Measurements from ENCODE around the gene SHANK2.

Gene SHANK2

DNA sequence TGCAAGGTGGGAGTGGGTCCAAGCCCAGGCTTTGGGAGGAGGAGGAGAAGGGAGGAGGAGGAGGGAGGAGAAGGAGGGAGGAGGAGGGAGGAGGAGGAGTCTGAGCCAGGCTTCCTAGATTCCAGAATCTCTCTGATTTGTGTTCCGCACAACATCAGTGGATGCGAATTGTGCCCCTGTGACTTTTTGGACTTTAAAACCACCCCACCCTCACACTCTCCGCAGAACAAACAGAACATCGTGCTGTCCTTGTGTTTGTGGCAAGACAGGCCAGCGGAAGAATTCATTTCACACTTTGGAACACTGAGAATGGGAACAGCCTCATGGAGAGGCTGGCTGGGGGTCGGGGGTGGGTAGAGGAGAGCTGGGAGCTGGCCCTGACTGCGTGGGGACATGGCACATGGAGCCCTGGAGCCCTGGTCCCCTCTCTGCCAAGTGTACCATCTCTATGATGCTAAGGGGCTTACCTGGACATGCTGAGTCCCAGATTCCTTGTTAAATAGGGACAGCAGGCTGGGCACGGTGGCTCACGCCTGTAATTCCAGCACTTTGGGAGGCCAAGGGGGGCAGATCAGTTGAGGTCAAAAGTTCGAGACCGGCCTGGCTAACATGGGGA is 16.4 kb upstream of the SHANK2 start:
- no peak for DNase-seq

DNA sequence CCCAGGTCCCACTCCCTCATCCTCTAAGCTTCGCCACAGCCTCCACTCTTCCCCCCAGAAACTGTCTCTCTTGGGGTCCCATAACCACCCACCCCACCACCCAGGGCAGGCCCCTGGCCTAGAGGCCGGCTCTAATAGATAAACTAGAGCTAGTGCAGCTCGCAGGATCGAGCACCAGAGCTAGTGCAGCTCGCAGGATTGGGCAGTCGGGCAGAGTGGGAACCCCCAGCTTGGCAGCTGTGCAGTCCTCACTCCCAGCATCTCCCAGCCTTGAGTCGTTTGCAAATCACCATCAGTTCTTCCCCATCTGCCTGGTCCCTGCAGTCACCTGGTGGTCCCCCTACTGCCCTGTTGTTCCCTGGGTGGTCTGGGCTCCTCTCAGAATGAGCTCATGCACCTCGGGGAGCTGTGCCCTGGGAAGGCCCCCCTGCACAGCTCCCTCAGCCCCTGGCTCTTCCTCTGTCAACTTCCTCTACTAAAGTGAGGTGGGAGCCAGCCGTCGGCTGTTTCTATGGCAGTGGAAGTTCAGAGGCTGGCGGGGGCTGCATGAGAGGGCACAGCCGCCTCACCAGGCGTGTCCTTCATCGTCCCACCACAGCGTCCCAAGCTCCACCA is 15.5 kb upstream of the SHANK2 start:
- DNase-seq, result no peak

DNA sequence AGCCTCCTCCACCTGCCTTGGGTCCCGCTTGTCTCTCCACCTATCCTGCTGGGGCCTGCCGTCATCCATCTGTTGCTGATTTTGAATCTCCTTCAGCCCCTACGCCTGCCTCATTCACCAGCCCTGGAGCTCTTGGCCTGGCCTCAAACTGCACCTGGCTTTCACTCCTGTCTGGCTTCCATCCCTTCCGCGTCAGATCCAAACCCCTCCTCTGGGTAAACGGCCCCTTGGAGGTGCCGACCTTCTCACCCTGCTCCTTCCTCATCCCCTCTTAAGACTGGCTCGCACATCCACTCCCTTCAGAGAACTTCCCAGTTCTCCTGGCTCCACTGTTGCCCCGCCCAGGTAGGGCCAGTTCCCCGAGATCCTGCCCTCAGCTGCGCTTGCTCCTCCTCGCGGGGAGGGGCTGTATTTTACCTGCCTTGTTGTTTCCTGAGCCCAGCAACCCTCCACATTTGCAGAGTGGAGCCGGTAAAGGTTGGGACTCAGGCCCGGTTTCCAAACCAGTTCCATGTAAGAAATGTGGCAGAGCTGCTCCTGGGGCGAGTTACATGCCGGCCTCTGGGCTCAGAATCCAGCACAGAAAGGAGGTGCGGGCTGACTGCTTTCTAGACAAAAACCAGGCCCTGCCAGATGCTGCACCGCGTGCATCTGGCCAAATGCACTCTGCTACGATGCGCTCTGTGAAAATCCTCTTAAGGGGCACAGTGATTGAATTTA is 13.9 kb upstream of the SHANK2 start:
- DNase-seq, result no peak

DNA sequence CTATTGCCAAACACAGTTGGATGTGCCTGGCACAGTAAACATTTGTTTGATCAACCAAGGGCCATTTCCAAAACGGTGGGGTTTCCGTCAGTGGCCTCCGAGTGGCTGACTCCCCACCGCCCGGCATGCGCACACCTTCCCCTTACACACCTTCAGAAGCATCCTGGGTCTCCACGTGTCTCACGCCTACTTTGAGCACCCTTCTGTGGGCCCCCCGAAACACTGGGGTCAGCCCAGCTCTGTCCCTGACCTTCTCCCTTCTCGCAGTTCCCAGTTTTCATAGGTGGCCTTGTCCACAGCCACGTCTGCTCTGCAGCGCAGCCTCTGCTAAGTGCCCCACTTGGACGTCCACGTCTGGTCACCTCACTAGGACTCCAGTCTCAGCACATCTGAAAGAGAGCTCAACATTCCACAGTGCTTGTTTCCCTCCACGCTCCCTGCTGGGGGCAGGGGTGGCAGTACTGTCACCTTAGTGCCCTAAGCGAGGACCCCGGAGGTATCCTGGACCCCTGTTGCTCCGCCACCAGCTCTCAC is 13.2 kb upstream of the SHANK2 start:
- no peak for DNase-seq

DNA sequence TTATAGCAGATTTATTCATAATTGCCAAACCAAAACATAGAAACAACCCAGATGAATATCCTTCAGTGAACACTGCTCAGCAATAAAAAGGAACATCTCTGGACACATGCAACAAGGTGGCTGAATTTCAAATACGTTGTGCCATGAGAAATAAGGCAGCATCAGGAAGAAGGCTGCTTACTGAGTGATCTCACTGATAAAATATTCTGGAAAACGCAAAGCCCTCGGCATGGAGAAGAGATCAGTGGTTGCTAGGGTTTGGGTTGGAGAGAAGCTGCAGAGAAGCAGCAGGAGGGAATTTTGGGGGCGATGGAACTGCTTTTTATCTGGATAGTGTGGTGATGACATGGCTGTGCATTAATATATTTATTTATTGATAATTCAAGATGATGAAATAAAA is 11.0 kb upstream of the SHANK2 start:
- DNase-seq, result no peak

DNA sequence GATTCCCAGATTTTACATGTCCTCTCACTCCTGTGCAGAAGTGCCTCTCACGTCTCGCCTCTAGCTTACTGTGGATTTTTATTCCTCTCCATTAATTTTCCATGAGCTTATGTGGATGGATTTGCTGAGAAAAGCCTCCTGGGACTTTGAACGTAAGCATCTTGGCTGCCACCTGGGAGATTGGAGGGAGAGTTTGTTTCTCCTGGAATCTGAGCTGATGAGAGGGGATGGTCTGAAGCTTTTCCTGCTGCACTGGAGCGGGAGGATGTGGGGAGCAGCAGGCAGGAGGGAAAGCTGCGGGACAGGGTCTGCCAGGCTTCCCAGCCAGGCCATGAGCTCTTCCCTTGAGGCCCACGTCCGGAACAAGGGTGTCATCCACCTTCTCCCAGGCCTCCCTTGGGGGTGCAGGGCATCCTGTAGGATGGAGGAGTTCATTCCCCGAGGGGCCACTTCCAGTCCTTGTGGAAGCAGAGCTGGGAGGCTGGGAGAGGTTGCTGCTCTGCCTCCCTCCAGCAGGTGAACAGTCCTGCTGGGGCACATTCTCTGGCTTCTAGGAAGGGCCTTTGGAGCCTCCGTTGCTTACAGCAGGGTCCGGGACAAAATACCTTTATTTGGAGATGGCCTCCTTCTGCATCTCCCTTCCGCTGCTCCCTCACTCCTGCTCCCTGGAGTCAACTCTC is 3.6 kb upstream of the SHANK2 start:
- no peak for DNase-seq

DNA sequence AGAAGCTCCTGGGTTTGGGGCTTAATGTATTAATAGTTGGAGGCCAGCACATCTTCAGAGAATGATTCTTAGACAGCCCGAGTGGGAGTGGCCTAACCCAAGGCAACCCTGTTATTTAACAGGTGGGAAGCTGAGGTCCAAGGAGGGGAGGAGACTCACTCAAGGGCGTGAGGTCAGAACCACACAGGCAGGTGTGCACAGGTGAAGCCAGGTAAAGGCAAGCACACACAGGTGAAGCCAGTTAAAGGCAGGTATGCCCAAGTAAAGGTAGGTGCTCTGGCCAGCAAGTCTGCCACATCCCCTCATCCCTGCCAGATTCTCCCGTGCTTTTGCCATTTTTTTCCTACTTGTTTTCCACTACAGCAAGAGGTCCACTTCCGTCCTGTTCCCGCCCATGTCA is 2.9 kb upstream of the SHANK2 start:
- DNase-seq, result no peak

DNA sequence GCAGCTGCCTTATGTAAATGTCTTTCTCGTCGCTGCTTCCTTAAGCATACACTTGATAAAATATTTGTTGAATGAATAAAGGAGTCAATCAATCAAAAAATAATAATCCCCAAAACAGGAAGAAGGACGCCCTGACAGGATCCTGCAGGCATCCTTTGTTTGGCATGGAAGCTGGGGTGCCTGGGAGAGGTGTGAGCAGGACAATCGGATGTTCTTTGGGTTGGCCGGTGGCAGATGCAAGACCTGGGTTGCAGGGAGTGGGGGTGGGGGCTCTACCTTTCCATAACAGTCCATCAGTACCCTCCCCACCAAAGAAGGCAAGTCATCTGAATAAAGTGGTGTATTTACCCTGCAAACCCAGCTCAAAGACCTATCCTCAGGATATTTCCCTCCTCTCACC is 1.4 kb upstream of the SHANK2 start:
- no peak for DNase-seq

DNA sequence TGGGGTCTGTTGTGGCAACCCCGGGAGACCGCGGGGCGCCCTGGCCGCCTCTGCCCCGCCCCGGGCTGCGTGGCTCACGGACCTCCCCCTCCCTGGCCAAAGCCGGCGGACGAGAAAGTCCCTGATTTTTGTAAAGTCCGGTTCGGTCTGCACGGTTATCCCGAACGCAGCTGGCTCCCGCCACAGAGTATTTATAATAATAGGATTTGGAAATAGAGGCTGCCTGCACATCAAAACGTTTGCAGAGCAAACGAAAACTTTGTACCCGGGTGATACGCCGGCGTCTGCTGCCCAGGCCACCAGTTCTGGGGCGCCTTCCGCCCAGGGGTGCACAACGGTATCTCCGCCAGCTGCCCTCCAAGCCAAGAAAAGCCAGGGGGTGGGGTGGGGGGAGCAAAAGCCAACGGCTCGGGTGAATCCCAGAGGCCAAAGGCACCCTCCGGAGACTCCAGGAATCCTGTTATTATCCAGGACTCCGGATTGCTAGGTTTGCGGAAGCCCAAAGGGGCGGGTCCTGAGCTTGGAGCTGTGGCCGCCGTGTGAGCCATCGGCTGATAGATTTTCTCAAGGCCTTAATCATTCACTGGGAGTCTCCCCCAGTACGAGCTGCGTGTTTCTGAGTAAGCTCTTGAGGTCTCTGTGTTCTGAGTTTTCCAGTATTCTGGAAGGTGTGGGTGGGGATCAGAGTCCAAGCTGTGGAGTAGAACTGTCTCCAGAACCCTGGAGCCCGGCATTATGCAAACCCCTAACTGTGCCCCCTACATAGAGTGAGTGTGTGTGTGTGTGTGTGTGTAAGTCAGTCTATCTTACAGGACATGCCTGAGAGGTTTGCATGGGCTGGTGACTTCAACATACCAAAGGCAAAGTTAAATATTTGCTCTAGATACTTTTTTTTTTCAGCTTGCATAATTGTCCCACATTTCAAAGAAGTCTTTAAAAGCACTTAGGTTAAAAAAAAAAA is 673 bp upstream of the SHANK2 start:
- DNase-seq, result no peak

DNA sequence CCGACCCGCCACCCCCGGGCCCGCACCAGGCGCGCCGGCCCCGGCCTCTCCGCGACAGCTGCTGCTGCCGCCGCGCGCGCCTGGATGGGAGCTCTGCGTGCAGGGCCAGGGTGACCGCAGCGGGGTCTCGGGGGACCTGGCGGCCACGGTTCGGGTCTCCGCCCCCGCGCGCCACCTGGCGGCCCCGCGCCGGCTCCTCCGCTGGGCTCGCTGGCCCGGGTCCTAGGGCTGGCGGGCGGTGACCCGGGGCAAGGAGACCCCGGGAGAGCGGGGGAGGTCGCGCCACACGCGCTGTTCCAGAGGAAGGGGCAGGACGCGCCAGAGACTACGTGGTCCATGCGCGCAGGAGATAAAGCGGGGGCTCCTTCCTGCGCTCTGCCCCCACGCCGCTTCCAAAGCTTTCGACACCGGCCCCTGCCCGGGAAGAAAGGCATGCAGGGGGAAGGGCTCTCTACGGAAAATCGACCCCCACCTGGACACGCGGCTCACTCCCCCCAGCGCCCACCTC is 562 bp downstream of the SHANK2 start:
- no peak for DNase-seq

DNA sequence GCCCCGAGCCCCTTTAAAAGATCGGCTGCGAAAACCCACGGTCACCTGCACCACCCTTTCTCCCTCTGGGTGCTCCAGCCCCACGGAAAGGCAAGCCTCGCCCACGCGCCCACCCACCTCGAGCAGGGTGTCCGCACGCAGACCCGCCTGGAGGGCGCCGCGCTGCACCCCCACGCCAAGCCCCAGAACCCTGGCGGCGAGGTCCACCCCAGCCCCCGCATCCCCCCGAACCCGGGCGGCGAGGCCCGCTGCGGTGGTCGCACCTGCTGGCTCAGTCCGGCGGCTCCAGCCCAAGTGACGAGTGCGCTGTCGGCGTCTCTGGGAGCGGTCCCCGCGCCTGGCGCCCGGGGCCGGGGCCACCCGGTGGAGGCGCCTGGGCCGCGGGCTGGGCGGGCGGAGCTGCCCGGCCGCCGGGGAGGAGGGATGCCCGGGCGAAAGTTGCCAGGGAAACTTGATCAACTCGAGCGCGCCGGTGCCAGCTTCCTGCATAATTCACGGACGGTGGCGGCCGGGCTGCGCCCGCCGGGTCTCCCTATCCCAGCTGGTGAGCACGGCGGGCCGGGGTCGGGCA is 1.1 kb downstream of the SHANK2 start:
- DNase-seq, result no peak

DNA sequence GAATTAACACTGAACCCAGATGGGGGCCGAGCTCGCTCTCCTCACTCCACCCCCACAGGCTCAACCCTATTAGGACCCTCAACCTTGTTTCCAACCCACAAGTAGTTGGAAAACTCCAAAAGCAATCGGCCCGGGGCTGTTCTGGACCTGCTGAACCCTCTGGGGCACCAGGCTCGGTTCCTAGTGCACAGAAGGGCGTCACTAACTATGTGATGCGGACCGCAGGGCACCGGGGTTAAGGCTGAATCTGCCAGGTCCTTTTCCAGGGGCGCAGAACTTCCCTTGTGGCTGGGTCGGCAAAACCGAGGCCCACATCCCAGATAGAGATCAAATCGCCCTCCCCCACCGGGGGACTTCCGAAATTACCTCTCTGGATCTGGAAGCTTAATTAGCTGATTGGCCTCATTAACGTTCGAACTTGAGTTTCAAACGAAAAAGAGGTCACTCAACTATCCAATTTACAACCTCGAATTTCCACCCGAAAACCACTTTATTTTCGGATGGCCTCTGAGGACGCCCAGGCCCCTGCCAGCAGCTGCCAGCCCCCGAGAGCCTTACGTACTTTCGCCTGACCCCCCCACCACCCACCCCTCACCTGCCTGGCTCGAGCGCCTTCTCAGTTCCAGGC is 1.7 kb downstream of the SHANK2 start:
- no peak for DNase-seq

DNA sequence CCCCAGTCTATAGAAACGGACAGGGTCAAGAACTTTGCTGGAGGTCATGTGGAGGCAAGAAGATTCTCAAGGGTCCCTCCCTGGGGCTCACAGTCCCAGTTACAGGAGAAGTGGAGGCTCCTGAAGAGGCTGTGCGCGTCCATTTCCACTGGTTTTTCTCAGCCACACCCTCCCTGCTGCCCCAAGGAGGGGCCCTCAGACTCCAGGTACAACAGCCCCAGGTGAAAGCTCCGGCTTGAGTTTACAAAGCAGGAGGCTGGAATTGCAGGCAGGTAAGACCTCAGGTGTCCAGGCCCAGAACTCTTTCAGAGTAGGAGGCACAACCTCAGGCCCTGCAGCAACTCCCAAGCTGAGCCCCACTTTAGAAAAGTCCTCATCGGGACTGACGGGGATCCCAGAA is 3.1 kb downstream of the SHANK2 start:
- DNase-seq, result no peak

DNA sequence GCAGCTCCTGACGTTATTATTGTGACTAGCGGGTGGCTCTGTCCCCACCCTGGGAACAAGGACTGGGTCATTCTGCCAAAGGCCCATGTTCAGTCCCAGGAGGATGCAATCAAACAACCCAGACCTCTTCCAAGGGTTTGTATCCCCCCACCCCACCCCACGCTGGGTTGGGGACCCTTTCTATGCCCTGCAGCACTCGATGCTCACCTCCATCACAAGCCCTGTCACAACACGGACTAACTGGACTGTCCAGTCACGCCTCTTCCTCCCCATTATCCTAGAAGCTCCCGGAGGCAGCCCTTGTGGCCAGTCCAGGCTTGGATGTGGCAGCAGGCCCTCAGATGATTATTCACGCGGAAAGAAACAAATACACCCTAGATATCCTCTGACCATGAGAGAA is 3.7 kb downstream of the SHANK2 start:
- no peak for DNase-seq

DNA sequence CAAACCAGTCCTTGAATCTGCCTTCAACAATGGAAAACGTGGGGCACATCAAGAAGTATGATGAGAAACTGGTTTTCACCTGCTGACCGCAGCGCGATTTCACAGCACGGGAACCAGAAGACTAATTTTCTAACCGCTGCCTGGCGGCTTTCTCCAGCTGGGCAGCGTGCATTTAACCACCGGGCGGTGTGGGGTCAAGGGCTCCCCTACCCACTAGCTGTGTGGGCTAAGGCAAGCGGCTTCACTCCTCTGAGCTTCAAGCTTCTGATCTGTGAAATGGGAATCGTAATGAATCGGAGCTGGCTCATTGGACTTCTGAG is 4.2 kb downstream of the SHANK2 start:
- DNase-seq, result no peak

DNA sequence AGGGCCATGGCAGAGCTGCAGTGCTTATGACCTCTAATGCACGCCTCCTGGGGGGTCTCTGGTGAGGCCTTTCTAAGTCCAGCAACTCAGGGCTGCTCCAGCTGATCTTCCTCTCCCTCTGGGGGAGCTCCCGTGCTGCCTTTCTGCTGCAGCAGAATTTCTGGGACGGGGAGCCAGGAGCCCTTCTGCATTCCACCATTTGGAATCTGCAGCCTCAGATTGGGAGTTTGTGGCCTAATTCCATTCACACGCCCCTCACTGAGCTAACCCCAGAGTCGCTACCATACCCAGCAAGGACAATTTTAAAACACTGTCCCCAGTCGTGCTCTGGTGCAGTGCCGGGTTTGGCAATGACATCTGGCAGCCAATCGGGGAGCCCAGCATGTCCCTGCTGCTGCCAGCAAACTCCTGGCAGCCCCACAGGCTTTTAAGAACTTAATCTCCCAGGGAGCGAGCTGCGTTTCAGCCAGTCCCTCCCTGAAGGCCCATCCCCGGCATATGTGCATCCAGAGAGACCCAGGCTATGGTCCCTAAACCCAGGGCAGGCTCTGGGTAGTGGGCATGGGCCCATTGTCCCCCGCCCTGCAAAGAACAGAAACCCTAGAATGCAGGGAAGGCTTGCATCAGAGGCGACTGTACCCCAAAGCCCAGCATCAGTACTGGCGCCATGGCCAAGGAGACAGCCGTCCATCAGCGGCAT is 4.7 kb downstream of the SHANK2 start:
- DNase-seq, result no peak

DNA sequence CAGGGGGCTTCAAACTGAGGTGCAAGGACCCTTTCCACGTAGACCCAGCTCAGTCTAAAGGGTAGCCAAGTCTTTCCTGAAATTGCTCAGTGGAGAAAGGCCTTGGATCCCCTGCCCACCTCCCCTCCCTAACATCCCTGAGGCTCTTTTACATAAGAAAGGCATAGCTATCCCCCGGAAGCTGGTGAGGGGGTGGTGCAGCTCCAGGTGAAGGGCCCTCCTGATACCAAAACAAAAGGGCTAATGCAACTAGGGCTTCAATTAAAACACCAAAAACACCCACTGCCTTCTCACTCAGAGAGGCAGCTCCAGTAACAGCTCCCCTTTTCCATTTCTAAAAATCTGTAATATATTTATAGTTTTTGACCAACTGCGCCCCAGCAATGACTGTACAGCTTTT is 5.8 kb downstream of the SHANK2 start:
- no peak for DNase-seq

DNA sequence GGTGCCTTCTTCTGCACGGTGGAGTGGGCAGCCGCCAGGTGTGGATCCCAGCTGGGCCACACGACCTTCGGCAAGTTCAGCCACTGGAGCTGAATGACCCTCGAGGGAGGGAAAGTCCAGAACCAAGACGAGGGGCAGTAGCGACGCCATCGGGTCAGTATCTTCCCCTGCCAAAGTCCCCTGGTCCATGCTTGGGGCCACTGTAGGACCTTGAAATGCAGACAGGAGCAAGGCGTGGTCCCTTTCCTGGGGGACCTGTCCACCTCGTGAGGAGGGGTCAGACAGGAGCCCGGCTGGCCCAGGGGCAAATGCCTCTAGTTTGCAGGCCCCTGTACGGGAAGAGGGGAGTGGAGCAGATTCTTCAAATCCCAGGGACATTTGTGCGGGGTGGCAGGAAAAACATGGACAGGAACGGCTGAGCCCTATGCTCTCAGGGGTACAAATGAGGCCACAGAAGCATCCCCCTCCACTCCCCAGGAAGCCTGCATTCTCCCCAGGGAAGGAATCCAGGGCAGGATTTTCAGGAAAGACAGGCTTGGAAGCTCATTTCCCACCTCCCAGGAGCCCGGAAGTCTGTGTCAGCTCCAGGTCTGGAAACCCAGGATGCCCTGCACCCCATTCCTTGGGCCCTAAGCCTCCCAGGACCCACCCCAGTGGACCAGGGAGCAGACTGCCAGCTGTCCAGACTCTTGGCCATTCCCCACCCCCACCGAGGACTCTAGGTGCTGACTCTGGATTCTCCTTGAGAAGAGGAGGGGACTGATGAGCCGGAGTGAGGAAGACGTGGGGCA is 6.6 kb downstream of the SHANK2 start:
- DNase-seq, result no peak

DNA sequence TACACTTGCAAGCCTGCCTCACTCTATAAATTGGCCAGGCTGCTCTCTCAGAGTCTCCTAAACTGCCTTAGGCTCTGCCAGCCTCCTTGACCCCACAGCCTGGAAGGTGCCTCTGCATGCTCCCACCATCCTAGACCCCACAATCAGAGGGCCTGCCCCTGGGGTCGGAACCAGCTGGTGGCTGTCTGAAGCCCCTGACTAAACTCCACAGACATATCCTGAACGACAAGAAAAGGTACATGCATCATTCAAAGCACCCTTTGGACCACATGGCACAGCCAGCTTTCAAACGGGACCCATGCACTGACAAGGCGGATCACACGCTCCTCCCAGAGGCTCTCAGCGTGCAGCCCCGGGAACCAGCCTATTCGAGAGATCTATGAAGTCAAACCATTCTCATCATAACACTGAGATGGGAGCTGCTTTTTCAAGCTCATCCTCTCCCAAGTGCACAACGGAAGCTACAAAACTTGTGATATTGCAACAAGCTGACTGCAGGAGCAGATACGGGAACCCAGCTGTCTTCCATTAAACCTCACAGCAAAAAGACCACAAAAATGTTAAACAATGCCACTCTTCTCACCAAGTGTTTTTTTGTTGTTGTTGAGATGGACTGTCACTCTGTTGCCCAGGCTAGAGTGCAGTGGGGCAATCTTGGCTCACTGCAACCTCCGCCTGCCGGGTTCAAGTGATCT is 8.1 kb downstream of the SHANK2 start:
- no peak for DNase-seq
